ENCODE data around the gene TPK1.
"Not testable (repeated sequence)": the region's sequence is repeated elsewhere in the genome, so short reads cannot be mapped to it uniquely, and the experiment has no call there.

Gene TPK1

DNA sequence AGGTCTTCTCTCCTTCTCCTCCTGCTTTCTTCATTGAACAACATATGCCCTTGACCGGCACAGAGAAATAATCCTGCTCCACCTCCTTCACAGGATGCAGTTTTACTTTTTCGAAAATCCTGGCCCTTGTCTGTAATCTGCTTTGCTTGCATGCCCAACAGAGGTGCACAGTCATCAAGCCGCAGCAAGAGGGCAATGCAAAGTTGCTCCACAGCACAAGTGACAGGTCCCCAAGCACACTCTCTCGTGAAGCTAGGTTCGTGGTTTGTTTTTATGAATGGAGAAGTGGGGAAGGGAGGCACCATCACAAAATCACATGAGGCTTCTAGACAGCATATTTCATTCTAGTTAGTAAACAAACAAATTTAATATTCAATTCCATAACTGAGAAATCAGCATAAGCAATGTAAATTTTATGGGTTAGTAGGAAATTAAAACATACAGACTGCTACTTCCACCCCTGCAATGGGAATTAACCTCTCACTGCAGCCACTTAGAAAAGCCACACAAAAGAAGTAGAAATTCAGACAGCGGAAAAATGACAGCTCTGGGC lies 178.8 kb downstream of the TPK1 start:
- intact Hi-C loops (cut with DNase I), result no loop called here

GRCh38 chr7:144653449-144653848 lies 182.4 kb downstream of the TPK1 start:
- no peak for DNase-seq
- intact Hi-C loops (cut with DNase I), result no loop called here

More for the DNA sequence above, 178.8 kb downstream of the TPK1 start:
- no peak for DNase-seq

DNA sequence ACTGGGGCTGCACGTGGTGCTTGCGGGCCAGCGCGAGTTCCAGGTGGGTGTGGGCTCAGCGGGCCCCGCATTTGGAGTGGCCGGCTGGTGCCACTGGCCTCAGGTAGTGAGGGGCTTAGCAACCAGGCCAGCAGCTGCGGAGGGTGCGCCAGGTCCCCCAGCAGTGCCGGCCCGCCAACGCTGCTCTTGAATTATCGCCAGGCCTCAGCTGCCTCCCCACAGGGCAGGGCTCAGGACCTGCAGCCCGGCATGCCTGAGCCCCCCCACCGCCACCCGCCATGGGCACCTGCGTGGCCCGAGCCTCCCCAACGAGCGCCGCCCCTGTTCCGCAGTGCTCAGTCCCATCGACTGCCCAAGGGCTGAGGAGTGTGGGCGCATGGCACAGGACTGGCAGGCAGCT lies 185.4 kb downstream of the TPK1 start:
- intact Hi-C loops (cut with DNase I), result no loop called here
- DNase-seq, result peak in 1 of 10 donors; percentile 79

DNA sequence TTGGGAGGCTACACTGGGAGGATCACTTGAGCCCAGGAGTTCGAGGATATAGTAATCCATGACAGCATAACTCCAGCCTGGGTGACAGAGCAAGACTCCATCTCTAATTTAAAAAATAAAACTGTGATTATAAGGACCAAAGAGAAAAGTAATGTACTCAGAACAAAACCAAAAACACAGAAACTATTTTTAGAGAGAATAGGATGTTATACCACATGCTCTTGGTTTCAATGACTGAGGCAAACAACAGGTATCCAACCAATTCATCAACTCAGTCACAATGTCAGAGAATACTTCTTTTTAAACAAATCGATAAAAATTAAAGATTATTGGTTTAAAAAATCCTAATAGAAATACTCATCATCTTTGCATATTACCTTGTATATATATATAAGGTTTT lies 186.7 kb downstream of the TPK1 start:
- DNase-seq, result no peak
- intact Hi-C loops (cut with DNase I), result no loop called here

DNA sequence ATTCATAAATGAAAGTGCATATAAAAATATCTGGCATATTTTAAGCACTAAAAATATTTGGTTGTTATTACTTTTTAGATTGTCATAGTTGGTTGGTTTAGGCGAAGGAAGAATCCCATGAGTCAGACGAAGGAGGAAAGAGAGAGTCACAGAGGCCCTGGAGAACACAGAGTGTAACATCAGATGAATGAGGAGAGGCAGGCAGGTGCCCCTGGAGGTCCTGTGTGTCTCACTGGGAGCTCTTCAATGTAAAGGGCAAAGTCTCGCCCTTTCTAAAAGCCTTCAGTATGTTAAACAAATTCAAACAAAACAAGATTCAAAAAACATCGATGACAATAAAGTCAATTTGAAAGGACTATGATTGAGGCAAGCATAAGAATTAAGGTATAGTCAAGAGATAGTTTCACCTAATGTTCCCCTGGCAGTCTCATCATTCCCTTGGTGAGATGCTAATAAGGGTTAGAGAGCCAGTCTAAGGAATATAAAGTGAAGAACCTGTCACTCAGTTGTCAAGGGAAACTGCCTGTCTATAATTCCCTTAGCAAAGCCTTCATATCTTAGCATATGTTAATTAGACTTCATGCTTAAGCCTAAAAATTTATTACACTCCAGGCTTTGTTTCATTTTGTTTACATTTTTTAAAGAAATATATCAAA lies 194.3 kb downstream of the TPK1 start:
- no peak for DNase-seq
- intact Hi-C loops (cut with DNase I), result no loop called here

GRCh38 chr7:144632724-144633123 lies 203.1 kb downstream of the TPK1 start:
- DNase-seq, result no peak
- intact Hi-C loops (cut with DNase I), result no loop called here

DNA sequence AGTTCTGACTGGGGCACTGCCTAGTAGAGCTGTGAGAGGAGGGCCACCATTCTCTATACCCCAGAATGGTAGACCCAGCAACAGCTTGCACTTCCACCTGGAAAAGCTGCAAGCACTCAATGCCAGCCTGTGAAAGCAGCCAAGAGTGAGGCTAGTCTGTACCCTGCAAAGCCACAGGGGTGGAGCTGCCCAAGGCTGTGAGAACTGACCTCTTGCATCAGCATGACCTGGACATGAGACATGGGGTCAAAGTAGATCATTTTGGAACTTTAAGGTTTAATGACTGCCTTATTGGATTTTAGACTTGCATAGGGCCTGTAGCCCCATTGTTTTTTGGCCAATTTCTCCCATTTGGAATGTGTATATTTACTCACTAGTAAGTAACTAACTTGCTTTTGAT lies 206.3 kb downstream of the TPK1 start:
- DNase-seq, result no peak
- intact Hi-C loops (cut with DNase I), result no loop called here

DNA sequence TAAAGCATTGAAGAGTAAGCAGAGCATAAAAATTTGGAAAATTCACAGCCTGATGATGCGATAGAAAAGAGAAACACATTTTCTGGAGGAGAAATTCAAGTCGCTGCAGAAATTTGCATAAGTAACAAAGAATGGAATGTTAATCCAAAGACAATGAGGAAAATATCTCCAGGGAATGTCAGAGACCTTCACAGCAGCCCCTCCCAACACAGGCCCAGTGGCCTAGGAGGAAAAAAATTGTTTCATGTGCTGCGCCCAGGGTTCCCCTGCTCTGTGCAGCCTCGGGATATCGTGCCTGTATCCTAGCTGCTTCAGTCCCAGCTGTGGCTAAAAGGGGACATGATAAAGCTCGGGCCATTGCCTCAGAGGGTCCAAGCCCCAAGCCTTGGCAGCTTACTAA lies 206.8 kb downstream of the TPK1 start:
- intact Hi-C loops (cut with DNase I), result no loop called here
- DNase-seq, result peak in 1 of 10 donors; percentile 41

DNA sequence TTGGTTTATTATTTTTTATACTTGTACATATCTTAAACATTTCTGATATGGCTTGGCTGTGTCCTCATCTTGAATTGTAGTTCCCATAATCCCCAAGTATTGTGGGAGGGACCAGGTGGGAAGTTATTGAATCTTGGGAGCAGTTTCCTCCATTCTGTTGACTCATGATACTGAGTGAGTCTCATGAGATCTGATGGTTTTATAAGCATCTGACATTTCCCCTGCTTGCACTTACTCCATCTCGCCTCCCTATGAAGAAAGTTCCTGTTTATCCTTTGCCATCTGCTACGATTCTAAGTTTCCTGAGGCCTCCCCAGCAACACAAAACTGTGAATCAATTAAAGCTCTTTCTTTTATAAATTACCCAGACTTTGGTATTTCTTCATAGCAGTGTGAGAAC lies 207.7 kb downstream of the TPK1 start:
- intact Hi-C loops (cut with DNase I), result no loop called here

DNA sequence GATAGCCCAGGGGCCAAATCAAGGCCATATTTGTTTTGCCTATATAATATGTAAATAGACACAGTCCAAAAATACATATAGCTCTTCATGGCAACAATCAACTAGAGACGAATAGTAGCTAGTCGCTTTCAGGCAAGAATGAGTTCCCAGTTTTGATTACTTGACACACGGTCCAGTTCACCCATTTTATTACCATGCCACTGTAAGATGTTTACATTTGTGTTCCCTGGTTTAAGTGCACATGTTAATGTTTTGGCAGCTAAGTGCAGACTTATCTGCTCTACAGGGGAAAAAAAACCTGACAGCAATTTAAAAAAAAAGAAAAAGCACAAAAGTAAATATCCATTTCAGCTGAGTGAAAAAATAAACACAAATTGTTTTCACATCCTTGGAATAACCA lies 213.1 kb downstream of the TPK1 start:
- intact Hi-C loops (cut with DNase I), result no loop called here
- no peak for DNase-seq

More for the DNA sequence above, 207.7 kb downstream of the TPK1 start:
- no peak for DNase-seq

DNA sequence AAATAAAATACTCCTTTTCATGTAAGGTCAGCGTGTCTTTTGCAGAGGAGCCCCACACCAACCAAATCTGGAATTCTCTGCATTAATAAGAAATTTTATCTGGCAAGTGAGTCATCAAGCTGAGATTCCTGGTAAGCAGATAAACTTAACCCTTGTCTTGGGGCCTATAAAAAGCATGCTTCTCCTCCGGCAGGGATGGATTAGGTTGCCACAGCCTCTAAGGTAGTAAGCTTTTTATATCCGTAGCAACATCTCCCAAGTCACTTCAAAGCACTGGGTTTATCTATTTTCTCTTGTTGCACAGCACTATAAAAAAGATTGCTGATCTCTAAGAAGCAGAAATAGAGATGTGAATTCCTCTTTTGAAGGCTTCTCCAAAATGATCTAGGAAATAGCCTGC lies 229.6 kb downstream of the TPK1 start:
- intact Hi-C loops (cut with DNase I), result no loop called here
- no peak for DNase-seq

DNA sequence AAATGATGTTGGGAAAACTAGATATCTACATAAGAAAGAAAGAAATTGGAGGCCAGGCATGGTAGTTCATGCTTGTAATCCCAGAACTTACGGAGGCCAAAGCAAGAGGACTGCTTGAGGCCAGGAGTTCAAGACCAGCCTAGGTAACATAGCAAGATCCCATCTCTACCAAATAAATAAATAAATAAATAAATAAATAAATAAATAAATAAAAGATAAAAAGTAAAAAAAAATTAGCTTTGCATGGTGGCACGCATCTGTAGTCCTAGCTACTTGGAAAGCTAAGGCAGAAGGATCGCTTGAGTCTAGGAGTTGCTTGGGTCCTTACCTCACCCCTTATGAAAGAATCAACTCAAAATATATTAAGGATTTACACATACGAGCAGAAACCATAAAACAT lies 238.9 kb downstream of the TPK1 start:
- intact Hi-C loops (cut with DNase I), result no loop called here
- DNase-seq, result no peak

GRCh38 chr7:144594580-144594979 lies 241.3 kb downstream of the TPK1 start:
- intact Hi-C loops (cut with DNase I), result no loop called here
- DNase-seq, result no peak

DNA sequence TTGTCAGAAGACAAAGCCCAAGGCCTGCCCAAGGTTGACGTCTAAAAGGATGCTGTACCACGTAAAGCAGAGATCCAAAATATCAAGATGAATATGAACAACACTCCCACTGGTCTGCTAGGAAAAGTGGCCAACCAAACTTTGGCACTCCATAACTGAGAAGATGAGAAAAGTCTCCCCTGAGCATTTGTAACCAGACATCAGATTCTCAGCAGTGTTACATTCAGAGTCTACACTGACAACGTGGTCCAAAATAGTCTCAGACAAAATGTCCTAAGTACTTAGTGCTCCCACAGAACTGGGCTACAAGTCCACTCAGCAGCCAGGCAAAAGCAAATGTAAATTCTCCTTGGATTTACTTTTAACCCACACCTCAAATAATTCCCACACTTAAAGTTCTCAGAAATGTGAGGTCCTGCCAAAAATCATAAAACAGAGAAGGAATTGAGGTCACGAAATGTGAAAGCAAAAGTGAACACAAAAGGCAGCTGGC lies 247.2 kb downstream of the TPK1 start:
- DNase-seq, result peak in 2 of 10 donors; percentile 6 to 14
- intact Hi-C loops (cut with DNase I), result no loop called here

GRCh38 chr7:144587701-144588100 lies 248.2 kb downstream of the TPK1 start:
- no peak for DNase-seq
- intact Hi-C loops (cut with DNase I), result no loop called here

DNA sequence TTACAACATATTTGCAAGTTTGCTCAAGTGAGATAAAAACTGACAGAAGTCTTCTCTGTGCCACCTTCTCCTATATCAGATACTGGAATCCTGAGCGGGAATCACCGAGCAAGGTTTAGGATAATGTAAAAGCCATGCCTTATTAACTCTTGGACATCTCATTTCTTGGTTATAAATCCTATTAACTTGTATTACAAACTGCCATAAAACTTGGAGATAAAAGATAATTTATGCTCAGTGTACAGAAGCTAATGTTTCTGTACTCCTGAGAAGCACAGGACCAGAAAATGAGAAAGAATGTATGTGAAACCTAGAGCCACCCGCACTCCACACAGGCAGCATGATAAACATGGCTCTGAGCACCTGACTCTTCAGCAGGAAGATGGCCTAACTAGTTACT lies 251.1 kb downstream of the TPK1 start:
- no peak for DNase-seq
- intact Hi-C loops (cut with DNase I), result no loop called here

DNA sequence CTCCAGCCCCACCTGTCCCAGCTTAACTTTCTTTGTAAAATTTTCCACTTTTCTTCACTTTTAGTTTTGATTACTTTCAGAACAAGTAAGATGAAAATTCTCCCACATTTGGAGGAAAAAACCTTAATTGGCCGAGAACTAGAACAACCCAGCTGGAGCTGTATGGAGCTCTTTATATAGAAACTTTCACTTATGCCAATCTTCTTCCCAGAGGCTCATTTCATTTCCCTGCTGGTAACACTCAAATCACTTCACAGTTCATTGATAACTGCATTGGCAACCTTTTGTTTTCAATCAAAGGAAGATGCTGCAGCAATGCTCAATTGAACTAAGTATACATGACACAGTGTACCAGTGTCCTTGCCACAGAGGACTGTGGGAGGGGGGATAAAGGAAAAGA lies 256.2 kb downstream of the TPK1 start:
- DNase-seq, result no peak
- intact Hi-C loops (cut with DNase I), result no loop called here

DNA sequence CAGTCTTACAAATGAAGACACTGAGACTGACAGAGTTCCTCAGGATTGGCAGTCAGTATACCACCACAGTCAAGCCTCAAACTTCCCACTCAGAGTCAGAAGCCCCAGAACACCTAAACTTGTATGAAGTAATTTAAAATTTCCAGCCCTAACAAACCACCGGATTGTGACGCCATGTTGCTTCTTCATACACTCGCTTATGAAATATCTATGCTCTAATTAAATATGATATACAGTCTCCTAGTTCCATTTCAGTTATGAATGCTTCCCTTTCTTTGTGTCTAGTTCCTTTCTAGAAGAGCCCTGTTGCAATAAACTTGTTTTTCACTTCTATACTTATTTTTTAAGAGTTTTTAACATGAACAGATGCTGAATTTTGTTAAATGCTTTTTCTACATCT lies 260.4 kb downstream of the TPK1 start:
- no peak for DNase-seq
- intact Hi-C loops (cut with DNase I), result no loop called here

DNA sequence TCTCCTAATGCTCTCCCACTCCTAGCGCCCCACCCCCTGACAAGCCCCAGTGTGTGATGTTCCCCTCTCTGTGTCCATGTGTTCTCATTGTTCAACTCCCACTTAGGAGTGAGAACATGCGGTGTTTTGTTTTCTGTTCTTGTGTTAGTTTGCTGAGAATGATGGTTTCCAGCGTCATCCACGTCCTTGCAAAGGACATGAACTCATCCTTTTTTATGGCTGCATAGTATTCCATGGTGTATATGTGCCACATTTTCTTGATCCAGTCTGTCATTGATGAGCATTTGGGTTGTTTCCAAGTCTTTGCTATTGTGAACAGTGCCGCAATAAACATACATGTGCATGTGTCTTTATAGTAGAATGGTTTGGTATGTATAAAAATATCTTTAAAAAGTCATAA lies 261.1 kb downstream of the TPK1 start:
- intact Hi-C loops (cut with DNase I), result not testable (repeated sequence)

DNA sequence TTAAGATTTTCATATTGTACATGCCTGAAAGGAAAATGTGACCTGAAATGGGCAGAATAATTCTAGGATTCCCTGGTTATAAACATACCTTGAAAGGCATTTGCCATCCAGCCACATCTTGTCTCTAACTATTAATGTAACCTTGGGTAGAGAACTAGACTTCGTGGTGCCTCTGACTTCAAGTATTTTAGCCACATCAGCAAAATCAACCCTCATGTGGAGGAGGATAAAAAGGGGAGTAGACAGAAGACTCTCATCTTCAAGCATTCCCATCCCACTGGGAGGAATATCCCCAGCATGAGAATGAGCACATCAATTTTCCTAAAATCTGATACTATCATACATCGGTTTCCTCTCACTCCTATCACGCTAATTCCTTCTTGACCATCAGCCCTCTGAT lies 267.6 kb downstream of the TPK1 start:
- intact Hi-C loops (cut with DNase I), result no loop called here
- DNase-seq, result no peak

More for the DNA sequence above, 261.1 kb downstream of the TPK1 start:
- not testable (repeated sequence) for DNase-seq

GRCh38 chr7:144565586-144565985 lies 270.3 kb downstream of the TPK1 start:
- DNase-seq, result no peak
- intact Hi-C loops (cut with DNase I), result no loop called here

DNA sequence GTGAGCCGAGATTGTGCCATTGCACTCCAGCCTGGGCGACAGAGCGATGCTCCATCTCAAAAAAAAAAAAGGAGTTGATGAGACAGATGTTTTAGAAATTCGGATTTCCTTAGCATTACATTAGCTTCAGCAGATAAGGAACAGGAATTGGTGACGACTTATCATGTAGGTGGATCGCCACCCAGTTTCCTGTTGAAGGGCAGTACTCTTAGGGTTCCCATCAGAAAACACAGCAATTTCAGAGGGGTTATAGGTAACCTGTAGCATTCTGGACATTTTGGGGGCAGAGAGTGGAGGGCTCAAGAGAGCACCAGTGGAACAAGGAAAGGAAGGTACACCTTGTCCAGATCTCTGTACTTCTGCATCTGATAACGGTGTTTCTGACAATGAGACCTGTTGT lies 286.0 kb downstream of the TPK1 start:
- intact Hi-C loops (cut with DNase I), result no loop called here
- no peak for DNase-seq

DNA sequence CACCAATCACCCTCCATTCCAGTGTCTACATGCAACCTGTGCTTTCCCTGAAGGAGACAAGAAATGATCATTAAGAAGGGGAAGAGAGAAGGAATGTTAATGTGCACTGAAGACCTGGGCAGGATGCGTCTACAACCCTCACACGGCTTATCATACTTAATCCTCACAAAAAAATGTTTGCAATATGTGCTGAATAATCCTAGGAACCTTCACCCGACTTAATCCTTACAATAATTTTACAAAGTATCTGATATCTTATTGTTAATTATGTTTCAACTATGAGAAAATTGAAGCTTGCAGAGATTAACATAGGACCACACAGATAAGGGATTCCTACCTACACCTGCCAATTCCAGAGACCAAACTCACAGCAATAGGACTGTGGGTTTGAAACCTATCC lies 287.3 kb downstream of the TPK1 start:
- intact Hi-C loops (cut with DNase I), result no loop called here
- no peak for DNase-seq
